CD4-positive, alpha-beta T cell treated with Interleukin-4 for 4 hours (primary cell): ENCODE data around the gene RNPEP.
"Not testable (repeated sequence)": the region's sequence is repeated elsewhere in the genome, so short reads cannot be mapped to it uniquely, and the experiment has no call there.

Experiments used
- DNase-seq: peaks from one replicate; pipeline ENCODE4 v3.0.0-alpha.2; 2020

The RNPEP gene

DNA sequence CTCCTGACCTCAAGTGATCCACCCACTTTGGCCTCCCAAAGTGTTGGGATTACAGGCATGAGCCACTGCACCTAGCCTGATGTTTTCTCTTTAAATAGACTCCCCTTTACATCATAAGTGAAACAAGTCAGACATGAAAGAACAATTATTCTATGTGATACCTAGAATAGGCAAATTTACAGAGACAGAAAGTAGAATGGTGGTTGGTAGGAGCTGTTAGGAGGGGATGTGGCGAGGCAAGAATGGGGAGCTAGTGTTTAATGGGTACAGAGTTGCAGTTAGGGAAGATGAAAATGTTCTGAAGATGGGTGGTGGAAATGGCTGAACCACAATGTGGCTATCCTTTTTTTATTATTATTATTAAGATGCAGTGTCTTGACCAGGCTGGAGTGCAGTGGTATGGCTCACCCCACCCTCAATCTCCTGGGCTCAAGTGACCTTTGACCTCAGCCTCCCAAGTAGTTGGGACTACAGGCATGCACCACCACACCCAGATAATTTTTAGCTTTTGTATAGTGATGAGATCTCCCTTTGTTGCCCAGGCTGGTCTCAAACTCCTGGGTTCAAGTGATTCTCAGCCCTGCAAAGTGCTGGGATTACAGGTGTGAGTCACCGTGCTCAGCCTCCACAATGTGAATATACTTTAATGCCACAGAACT is 56.4 kb downstream of the RNPEP start:
- DNase-seq: no peak

DNA sequence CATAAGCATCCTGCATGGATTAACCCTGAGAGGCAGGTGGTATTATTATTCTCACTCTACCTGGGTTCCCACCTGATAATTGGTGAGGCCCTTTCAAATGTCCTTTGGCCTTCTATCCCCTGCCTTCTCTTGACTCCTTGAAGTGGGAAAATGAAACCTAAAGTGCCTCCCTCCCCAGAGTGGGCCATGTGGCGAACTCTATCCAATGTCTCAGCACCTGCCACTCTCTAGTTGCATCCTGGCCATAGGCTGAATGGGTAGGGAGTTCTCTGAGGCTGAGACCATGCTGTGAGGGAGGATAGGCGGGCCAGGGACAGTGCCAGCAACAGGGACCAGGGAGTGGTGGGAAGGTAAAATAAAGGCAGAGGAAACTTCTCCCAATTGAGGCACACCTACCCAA is 63.3 kb downstream of the RNPEP start:
- no peak for DNase-seq

DNA sequence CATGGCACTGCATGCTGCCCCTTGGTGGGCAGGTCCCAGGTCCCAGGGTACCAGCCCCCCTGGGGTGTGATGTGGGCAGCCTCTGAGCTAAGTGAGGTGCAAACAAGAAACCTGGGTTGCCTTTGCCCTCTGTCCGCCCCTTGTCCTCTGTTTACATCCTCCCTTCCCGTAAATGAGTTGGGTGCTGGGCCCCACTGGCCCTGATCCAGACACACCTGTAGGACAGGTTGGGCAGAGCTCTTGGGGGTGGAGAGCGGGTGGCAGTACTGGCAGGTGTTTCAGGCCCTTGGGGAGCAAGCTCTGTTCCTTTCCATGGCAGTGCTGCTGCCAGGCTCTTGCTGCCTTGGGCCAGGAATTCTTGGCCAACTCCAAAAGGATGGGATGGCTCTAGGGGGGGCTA is 63.8 kb downstream of the RNPEP start:
- no peak for DNase-seq

GRCh38 chr1:202046748-202047708 is 64.6 kb downstream of the RNPEP start:
- no peak for DNase-seq

- no peak for DNase-seq
Measured at GRCh38 chr1:202047977-202048376, 65.5 kb downstream of the RNPEP start.

DNA sequence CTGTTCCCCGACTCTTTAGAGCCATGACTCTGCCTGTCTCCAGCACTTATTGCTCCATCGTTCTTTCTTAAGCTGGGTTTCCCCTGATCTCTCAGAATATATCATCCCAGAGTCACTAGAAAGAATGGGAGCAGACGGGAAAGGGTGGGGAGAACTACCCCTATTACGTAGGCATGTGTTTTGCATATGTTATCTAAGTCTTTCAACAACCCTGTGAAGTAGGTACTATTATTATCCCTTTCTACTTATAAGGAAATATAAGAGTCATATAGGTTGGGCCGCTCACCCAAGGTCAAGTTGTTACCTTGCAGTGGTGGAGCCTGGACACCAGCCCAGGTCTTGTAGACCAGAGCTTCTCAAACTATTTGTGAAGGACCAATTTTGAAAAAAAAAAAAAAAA is 66.7 kb downstream of the RNPEP start:
- no peak for DNase-seq

- DNase-seq: no peak
Measured at GRCh38 chr1:202054094-202054493, 71.6 kb downstream of the RNPEP start.

DNA sequence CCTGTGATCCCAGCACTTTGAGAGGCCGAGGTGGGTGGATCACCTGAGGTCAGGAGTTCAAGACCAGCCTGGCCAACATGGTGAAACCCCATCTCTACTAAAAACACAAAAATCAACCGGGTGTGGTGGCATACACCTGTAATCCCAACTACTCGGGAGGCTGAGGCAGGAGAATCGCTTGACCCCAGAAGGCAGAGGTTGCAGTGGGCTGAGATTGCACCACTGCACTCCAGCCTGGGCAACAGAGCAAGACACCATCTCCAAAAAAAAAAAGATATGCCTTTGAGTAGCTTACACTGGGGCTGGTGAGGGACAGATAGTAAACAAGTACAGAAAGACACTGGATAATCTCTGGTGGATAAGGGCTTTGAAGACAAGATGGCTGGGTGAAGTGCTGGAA is 72.2 kb downstream of the RNPEP start:
- DNase-seq: not testable (repeated sequence)
